GM21786 (cell line): ENCODE measurements around the gene HIVEP3.

Experiments used
- ATAC-seq: cut with Tn5 transposase; IDR thresholded peaks from one replicate; pipeline ENCODE4 v1.9.1; 2021; ENCODE audit not compliant: unreplicated experiment

The HIVEP3 gene

DNA sequence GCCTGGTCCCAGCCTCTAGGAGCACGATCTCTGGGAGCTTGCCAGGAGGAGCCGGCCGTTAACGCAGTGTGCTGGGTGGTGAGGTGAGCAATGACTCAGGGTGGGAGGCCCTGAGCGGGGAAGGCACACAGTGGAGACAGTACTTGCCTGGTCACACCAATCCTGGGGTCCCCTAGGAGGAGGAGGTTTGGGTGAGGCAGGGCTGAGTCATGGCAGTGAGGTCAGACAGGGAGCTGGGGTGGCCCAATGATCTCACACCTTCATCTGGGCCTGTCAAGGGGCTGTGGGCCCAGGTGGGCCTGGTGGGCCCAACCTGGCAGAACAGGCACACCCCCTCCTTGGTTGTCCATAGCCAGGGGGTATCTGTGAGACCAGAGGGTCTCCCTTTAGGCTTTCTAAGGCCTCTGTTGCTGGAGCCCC lies 425.6 kb downstream of the HIVEP3 start:
- ATAC-seq = no peak

- no peak for ATAC-seq
These were observed 426.3 kb downstream of the HIVEP3 start for GRCh38 chr1:41492341-41492848.

GRCh38 chr1:41490911-41491310 lies 427.8 kb downstream of the HIVEP3 start:
- no peak for ATAC-seq

GRCh38 chr1:41489561-41489960 lies 429.2 kb downstream of the HIVEP3 start:
- ATAC-seq = no peak

GRCh38 chr1:41488040-41488951 lies 430.4 kb downstream of the HIVEP3 start:
- ATAC-seq = no peak

DNA sequence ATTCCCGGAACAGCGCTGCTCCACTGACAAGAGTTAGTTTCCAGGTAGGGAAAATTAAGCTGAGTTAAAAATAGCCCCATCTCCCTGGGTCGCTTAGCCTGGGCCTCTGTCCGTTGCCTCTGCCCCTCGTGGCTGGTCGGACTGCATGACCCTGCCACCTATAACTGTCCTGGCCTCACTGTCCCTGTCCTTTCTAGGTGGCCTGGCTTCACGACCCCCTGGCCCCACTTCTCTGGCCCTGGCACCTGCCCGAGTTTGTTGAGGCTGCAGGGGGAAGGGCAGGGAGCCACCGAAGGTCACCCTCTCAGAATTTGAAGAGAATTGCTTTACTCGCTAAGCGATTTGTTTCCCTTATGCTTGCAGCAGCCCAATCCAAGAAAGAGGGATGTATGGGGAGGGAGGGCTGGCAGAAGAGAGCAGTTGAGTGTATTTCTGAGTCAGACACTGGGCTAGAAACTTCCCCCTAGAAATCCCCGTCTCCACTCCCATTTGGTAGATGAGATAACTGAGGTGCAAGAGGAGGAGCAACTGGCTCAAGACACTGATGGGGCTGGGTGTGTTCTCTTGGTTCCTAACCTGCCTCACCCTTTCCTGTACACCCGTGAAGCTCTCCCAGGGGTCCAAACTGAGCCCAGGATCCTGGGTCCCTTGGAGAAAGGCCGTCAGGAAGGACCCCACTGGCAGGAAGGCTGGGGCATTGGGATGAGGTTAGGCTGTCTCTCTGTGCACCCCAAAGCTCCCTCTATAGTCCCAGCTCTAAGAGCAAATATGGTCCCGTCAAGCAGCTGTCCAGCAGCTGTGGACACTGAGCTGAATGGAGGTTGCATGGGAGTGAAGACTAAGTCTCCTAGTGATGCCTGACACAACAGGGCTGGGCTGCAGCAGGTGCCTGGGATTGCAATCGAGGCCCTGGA lies 431.3 kb downstream of the HIVEP3 start:
- no peak for ATAC-seq

GRCh38 chr1:41486371-41487125 lies 432.2 kb downstream of the HIVEP3 start:
- no peak for ATAC-seq

GRCh38 chr1:41486053-41486370 lies 432.7 kb downstream of the HIVEP3 start:
- ATAC-seq = no peak

DNA sequence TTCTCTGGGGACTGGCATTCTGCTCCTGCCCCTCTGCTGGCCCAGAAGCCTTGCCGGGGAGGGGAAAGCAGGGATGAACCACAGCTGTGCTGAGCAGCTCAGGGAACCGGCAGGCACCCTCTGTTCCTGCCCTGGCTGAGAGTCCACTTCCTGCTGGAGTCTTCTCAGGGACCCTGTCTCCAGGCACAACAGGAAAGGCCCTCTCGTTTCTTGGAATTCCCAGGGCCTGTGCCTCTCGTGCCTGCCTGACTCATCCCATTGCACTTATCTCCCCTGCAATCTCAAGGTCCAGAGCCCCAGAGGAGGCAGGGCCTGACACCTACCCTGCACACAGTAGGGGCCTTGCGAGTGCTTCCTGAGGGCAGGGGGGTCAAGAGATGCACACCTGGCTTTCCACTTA lies 433.1 kb downstream of the HIVEP3 start:
- ATAC-seq = no peak

DNA sequence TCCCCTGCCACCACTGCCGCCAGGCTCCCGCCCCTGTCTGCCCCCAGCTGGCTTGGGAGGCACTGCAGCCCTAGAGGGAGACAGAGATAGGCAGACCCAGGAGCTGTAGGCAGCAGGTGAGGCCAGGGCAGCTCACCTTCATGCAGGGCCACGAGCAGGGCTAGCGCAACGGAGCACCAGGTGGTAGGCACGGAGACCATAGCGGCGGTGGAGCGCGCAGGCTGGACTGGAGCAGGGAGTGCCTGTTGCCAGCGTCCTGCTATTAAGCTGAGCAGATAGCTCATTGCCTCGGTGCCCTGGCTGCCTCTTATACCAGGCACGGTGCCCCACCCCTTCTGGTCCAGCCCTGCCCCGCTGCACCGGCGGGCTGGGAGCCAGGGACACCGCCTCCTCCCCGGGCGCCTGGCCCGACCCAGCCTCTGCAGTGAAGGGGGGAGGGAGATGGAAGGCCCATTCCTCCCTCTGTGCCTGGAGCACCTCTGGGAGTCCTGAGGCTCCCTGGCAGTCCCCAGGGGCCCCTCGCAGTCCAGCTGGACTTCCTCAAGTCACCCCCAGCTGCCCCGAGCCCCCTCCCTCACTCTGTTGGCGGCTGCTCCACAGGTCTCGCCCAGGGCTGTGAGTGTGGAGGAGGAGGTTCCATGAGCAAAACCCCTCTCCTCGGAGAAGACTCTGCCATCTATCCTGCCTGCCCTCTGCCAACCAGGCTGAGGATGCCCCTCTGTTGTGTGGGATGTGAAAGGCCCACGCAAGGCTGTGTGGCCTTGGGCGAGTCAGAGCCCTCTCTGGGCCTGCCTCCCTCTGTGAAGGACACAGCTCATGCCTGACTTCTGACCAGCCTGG lies 434.1 kb downstream of the HIVEP3 start, which contains the start of gene EDN2:
TSS of gene EDN2 (minus strand) at position 282 of the 840 bp plus-strand sequence. CDS start at position 200, 82 bp downstream.
- no peak for ATAC-seq

- ATAC-seq = no peak
These were observed 434.7 kb downstream of the HIVEP3 start for GRCh38 chr1:41483960-41484401.

GRCh38 chr1:41483001-41483850 lies 435.5 kb downstream of the HIVEP3 start:
- ATAC-seq = no peak

- ATAC-seq = no peak
These were observed 436.5 kb downstream of the HIVEP3 start for GRCh38 chr1:41482001-41482765.

- no peak for ATAC-seq
These were observed 437.5 kb downstream of the HIVEP3 start for GRCh38 chr1:41481109-41481775.

- ATAC-seq = no peak
These were observed 438.3 kb downstream of the HIVEP3 start for GRCh38 chr1:41480204-41481108.

DNA sequence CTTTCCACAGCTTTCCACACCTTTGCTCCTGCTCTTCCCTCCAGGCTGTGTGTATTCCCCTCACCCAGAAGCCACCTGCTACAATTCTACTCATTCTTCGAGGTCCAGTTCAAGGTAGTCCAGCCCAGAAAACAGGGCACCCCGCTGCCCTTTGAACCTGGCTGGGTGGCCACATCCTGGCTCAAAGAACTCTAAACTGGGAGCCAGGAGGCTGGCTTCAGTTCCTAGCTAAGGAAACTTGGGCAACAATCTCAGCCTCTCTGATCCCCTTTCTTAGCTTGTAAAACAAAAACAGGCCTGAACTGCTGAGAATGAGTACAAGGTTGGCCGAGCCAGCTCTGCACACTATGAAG lies 438.9 kb downstream of the HIVEP3 start:
- ATAC-seq = no peak
